CD14-positive monocyte (primary cell): ENCODE results near the gene KIF4A. TPM values are rescaled to one million over a fixed set of nuclear protein-coding genes. Genes with fewer than 3 reads are reported as not detected.

ENCODE experiments used
- DNase-seq, 3 donors: peaks; one replicate each; pipeline ENCODE4 v3.0.0-alpha.2; 2011 to 2022
- H2AFZ ChIP-seq: 2 replicates; pipeline ENCODE4 v1.6.0; 2012; ENCODE audit warnings: mild to moderate bottlenecking, low read depth, low read length, inconsistent platforms; ENCODE audit not compliant: insufficient read depth, poor library complexity, severe bottlenecking
- H3K27ac ChIP-seq, 2 donors: 1 replicate in 1 of 2; 2 replicates in 1 of 2; pipeline ENCODE4 v1.5.1; 2012 to 2013; ENCODE audit warnings: low read length in 2 of 2, control low read depth in 1 of 2, inconsistent platforms in 1 of 2, low read depth in 1 of 2, mild to moderate bottlenecking in 1 of 2
- H3K27me3 ChIP-seq, 2 donors: one replicate each; pipeline versions ENCODE4 v1.6.0 to v1.6.1; 2011 to 2013; ENCODE audit warnings: low read length in 2 of 2; ENCODE audit not compliant: control insufficient read depth in 2 of 2, insufficient read depth in 2 of 2
- H3K36me3 ChIP-seq, 2 donors: replicated peaks in 1 of 2; 1 replicate in 1 of 2; 2 replicates in 1 of 2; pipeline versions ENCODE4 v1.5.1 to v1.6.1; 2012 to 2013; ENCODE audit warnings: low read length in 2 of 2, control low read depth in 1 of 2, inconsistent platforms in 1 of 2, mild to moderate bottlenecking in 1 of 2; ENCODE audit not compliant: insufficient read depth in 2 of 2, control insufficient read depth in 1 of 2
- H3K4me1 ChIP-seq, 2 donors: 1 replicate in 1 of 2; 2 replicates in 1 of 2; pipeline versions ENCODE4 v1.5.1 to v1.6.1; 2012 to 2013; ENCODE audit warnings: low read length in 2 of 2, control low read depth in 1 of 2, inconsistent platforms in 1 of 2, mild to moderate bottlenecking in 1 of 2, moderate library complexity in 1 of 2; ENCODE audit not compliant: insufficient read depth in 2 of 2, control insufficient read depth in 1 of 2
- H3K4me2 ChIP-seq: replicated peaks from 2 replicates; pipeline ENCODE3; 2012; ENCODE audit warnings: low read length, moderate library complexity, mild to moderate bottlenecking; ENCODE audit not compliant: poor library complexity, severe bottlenecking; ENCODE audit errors: extremely low read depth
- H3K4me3 ChIP-seq, 3 experiments: fragments of 200-600 bp in 1 of 3; sonication (generic) in 1 of 3; replicated peaks in 1 of 3; 1 replicate in 2 of 3; 2 replicates in 1 of 3; pipeline ENCODE4 v1.5.1; 2011 to 2013; ENCODE audit warnings: low read length in 3 of 3, mild to moderate bottlenecking in 3 of 3, control low read depth in 2 of 3, low read depth in 2 of 3, inconsistent platforms in 1 of 3, moderate library complexity in 1 of 3
- H3K79me2 ChIP-seq: 2 replicates; pipeline ENCODE4 v1.6.0; 2012; ENCODE audit warnings: mild to moderate bottlenecking, control low read depth, inconsistent platforms, low read length, moderate library complexity; ENCODE audit not compliant: insufficient read depth
- H3K9ac ChIP-seq: 2 replicates; pipeline ENCODE4 v1.6.0; 2017; ENCODE audit warnings: low read length, mild to moderate bottlenecking; ENCODE audit not compliant: insufficient read depth, poor library complexity, severe bottlenecking
- H3K9me3 ChIP-seq, 2 donors: replicated peaks in 1 of 2; 1 replicate in 1 of 2; 2 replicates in 1 of 2; pipeline versions ENCODE4 v1.5.1 to v1.6.1; 2012 to 2013; ENCODE audit warnings: low read length in 2 of 2, control low read depth in 1 of 2; ENCODE audit not compliant: control insufficient read depth in 1 of 2, insufficient read depth in 1 of 2
- H4K20me1 ChIP-seq: 2 replicates; pipeline ENCODE4 v1.6.0; 2012; ENCODE audit warnings: mild to moderate bottlenecking, low read length, control low read depth, moderate library complexity; ENCODE audit not compliant: insufficient read depth
- H3K27ac Mint-ChIP-seq, 7 donors: one replicate each; pipeline ENCODE4 v1.8.0; 2020; ENCODE audit warnings: mild to moderate bottlenecking in 7 of 7, mixed read lengths in 7 of 7, moderate library complexity in 6 of 7, inconsistent platforms in 2 of 7
- H3K27me3 Mint-ChIP-seq, 3 donors: one replicate each; pipeline ENCODE4 v1.8.0; 2021 to 2022; ENCODE audit warnings: low read depth in 3 of 3, mild to moderate bottlenecking in 3 of 3, mixed read lengths in 3 of 3, moderate library complexity in 3 of 3, inconsistent platforms in 1 of 3
- H3K36me3 Mint-ChIP-seq, 2 donors: one replicate each; pipeline ENCODE4 v1.8.0; 2020; ENCODE audit warnings: mixed read lengths in 2 of 2, inconsistent platforms in 1 of 2, mild to moderate bottlenecking in 1 of 2
- H3K4me1 Mint-ChIP-seq: one replicate; pipeline ENCODE4 v1.8.0; 2020; ENCODE audit warnings: mild to moderate bottlenecking, mixed read lengths
- H3K4me3 Mint-ChIP-seq, 2 donors: one replicate each; pipeline ENCODE4 v1.8.0; 2020; ENCODE audit warnings: mild to moderate bottlenecking in 2 of 2, mixed read lengths in 2 of 2, moderate library complexity in 1 of 2
- H3K9me3 Mint-ChIP-seq, 7 donors: one replicate each; pipeline ENCODE4 v1.8.0; 2020 to 2022; ENCODE audit warnings: mixed read lengths in 7 of 7, mild to moderate bottlenecking in 6 of 7, moderate library complexity in 6 of 7, inconsistent platforms in 2 of 7
- WGBS: methylation state at CpG from one replicate; pipeline ENCODE4 v1.1.5; 2013; ENCODE audit warnings: missing lambda C conversion rate; ENCODE audit not compliant: insufficient coverage; 5-methylcytosine and 5-hydroxymethylcytosine counted together
- intact Hi-C, 2 donors: fragments of 100-400 bp; cut with micrococcal nuclease; formaldehyde crosslinking; loops; one replicate each; pipeline versions ENCODE4 v1.15.0 to v1.15.1; 2023
- polyA plus RNA-seq, 3 donors: library from polyadenylated mRNA; depleted of rRNA in 1 of 3; unstranded in 2 of 3; stranded (reverse) in 1 of 3; fragments of 300-500 nt in 2 of 3; fragments of >200 nt in 1 of 3; fragmentation: Illumina TruSeq in 2 of 3; gene quantifications; 1 replicate in 2 of 3; 2 replicates in 1 of 3; pipeline ENCODE4 v1.2.3, GENCODE V29; 2012 to 2021
- TF ChIP-seq, protein P1 (sequence below): fragments of 200-600 bp; IDR thresholded peaks from one replicate; pipeline ENCODE4 v1.8.0; 2022; ENCODE audit warnings: antibody characterized with exemption, mild to moderate bottlenecking

The KIF4A gene
- polyA plus RNA-seq, 3 donors: 0.03 TPM; not detected in 2

DNA sequence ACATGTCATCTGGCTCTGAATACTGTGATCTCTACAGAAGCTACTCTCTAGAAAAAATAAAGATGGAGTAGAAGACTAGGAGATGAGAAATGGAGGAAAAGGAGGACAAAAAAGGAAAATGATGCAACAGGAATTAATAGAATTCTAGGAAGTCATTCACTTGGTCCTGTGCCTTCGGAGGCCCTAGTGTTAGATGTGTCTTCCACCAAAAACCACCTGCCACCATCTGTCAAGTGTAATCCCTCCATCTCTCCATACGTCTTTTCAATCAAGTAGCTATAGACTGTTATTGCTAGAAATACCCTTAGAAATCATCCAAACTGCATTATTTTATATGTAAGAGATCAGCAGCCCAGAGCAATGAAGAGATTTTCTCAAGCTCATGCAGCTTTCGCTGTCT, 10.8 kb upstream of the KIF4A start:
- intact Hi-C loops: no loop called here

GRCh38 chrX:70280573-70280972, 9.3 kb upstream of the KIF4A start:
- no peak overlapping the region for H3K27ac ChIP-seq
- Mint-ChIP-seq H3K27ac (no peak overlapping the region), H3K27me3 (peaks cover 0 to 2% (median 1%) of the 10 kb centered on the region in 3 donors), H3K4me1 (no peaks in the 10 kb centered on the region), H3K4me3 (no peak overlapping the region), H3K9me3 (peaks cover 0 to 6% (median 2%) of the 10 kb centered on the region in 7 donors), H3K36me3 (peaks cover 12 to 21% of the 10 kb centered on the region in 2 donors)
- no peaks in the 10 kb centered on the region for H3K27me3 ChIP-seq
- DNase-seq: no peak
- no peak overlapping the region for H3K9ac ChIP-seq
- no peaks in the 10 kb centered on the region for H4K20me1 ChIP-seq
- H3K36me3 ChIP-seq: peaks cover under 1 to 3% of the 10 kb centered on the region in 2 donors
- H3K79me2 ChIP-seq: no peaks in the 10 kb centered on the region
- no peaks in the 10 kb centered on the region for H3K9me3 ChIP-seq
- WGBS: 100% methylated on average over 2 of the region's 3 CpGs
- H3K4me2 ChIP-seq: no peak overlapping the region
- intact Hi-C loops: no loop called here
- no peak overlapping the region for H2AFZ ChIP-seq
- H3K4me1 ChIP-seq: no peaks in the 10 kb centered on the region
- TF ChIP-seq, protein P1, sequence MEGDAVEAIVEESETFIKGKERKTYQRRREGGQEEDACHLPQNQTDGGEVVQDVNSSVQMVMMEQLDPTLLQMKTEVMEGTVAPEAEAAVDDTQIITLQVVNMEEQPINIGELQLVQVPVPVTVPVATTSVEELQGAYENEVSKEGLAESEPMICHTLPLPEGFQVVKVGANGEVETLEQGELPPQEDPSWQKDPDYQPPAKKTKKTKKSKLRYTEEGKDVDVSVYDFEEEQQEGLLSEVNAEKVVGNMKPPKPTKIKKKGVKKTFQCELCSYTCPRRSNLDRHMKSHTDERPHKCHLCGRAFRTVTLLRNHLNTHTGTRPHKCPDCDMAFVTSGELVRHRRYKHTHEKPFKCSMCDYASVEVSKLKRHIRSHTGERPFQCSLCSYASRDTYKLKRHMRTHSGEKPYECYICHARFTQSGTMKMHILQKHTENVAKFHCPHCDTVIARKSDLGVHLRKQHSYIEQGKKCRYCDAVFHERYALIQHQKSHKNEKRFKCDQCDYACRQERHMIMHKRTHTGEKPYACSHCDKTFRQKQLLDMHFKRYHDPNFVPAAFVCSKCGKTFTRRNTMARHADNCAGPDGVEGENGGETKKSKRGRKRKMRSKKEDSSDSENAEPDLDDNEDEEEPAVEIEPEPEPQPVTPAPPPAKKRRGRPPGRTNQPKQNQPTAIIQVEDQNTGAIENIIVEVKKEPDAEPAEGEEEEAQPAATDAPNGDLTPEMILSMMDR: no peak
- no peak overlapping the region for H3K4me3 ChIP-seq

More for the DNA sequence above, 10.8 kb upstream of the KIF4A start:
- Histone ChIP-seq H3K27me3 (no peaks in the 10 kb centered on the region), H3K4me2 (no peak overlapping the region), H3K27ac (no peak overlapping the region), H3K9ac (no peak overlapping the region), H3K9me3 (no peaks in the 10 kb centered on the region), H4K20me1 (no peaks in the 10 kb centered on the region), H3K4me1 (no peaks in the 10 kb centered on the region), H3K79me2 (no peaks in the 10 kb centered on the region), H3K36me3 (no peaks in the 10 kb centered on the region), H2AFZ (no peak overlapping the region), H3K4me3 (no peak overlapping the region)
- no peaks in the 10 kb centered on the region for H3K4me1 Mint-ChIP-seq
- no peak overlapping the region for H3K27ac Mint-ChIP-seq
- peaks cover 6 to 9% of the 10 kb centered on the region in 2 donors for H3K36me3 Mint-ChIP-seq
- H3K4me3 Mint-ChIP-seq: no peak overlapping the region
- no CpG with 5 or more reads among the region's 3 CpGs for WGBS
- no peak for DNase-seq
- peaks cover 0 to 2% (median 1%) of the 10 kb centered on the region in 3 donors for H3K27me3 Mint-ChIP-seq
- peaks cover 0 to 6% (median 2%) of the 10 kb centered on the region in 7 donors for H3K9me3 Mint-ChIP-seq
- TF ChIP-seq, protein P1: no peak
